A673 (cell line): ENCODE data around the gene AMBRA1. TPM values are rescaled to one million over a fixed set of nuclear protein-coding genes. Genes with fewer than 3 reads are reported as not detected.

Source experiments
- BruUV-seq: library from RNA; stranded (reverse); fragments of 400-500 nt; replicated peaks from 2 replicates; lab custom pipeline; 2021; lab: Mats Ljungman, UMichigan
- CTCF ChIA-PET: fragments of 300-600 bp; sonication (Branson Sonifier 250); formaldehyde crosslinking; loops from one replicate; lab custom pipeline; 2022; ENCODE audit warnings: antibody characterized with exemption; lab: Charles Lee
- POLR2A ChIA-PET: fragments of 300-600 bp; sonication (Branson Sonifier 250); formaldehyde crosslinking; loops from one replicate; lab custom pipeline; 2022; ENCODE audit warnings: antibody characterized with exemption; ENCODE audit not compliant: low non-redundant PET; lab: Charles Lee
- DNase-seq: peaks from one replicate; pipeline ENCODE4 v3.0.0-alpha.2; 2015; ENCODE audit warnings: low spot score
- H3K27ac ChIP-seq: fragments of 200-600 bp; sonication (generic); 2 replicates; pipeline ENCODE4 v1.5.1; 2016; ENCODE audit warnings: mixed run types, low read depth, mild to moderate bottlenecking, mixed read lengths, antibody characterized with exemption, low read length; ENCODE audit not compliant: poor library complexity, severe bottlenecking
- H3K27me3 ChIP-seq: fragments of 200-600 bp; sonication (generic); replicated peaks from 2 replicates; pipeline ENCODE4 v1.6.1; 2017; ENCODE audit warnings: mixed run types, low read depth, mild to moderate bottlenecking, mixed read lengths, antibody characterized with exemption, low read length; ENCODE audit not compliant: insufficient read depth, poor library complexity
- H3K36me3 ChIP-seq: fragments of 200-600 bp; sonication (generic); 2 replicates; pipeline ENCODE4 v1.6.1; 2016; ENCODE audit warnings: mixed run types, mild to moderate bottlenecking, mixed read lengths, antibody characterized with exemption, low read length; ENCODE audit not compliant: insufficient read depth, poor library complexity, severe bottlenecking
- H3K4me1 ChIP-seq: fragments of 200-600 bp; sonication (generic); 2 replicates; pipeline ENCODE4 v1.6.1; 2017; ENCODE audit warnings: mixed run types, mild to moderate bottlenecking, mixed read lengths, antibody characterized with exemption, low read length; ENCODE audit not compliant: insufficient read depth, poor library complexity, severe bottlenecking
- H3K4me3 ChIP-seq: fragments of 200-600 bp; sonication (generic); 2 replicates; pipeline ENCODE4 v1.5.1; 2016; ENCODE audit warnings: low read depth, mixed run types, mild to moderate bottlenecking, mixed read lengths, low read length; ENCODE audit not compliant: poor library complexity, severe bottlenecking
- H3K9me3 ChIP-seq: fragments of 200-600 bp; sonication (generic); 2 replicates; pipeline ENCODE4 v1.6.1; 2016; ENCODE audit warnings: mixed run types, low read depth, mild to moderate bottlenecking, mixed read lengths, antibody characterized with exemption, low read length; ENCODE audit not compliant: poor library complexity, severe bottlenecking
- CTCF ChIP-seq: fragments of 300-800, 200-600 bp; sonication (generic); conservative IDR thresholded peaks from 2 replicates; pipeline ENCODE4 v1.5.1; 2017; ENCODE audit warnings: low read depth, mild to moderate bottlenecking, antibody characterized with exemption, low read length, moderate library complexity, mixed read lengths
- EZH2 ChIP-seq: fragments of 200-600 bp; sonication (generic); IDR thresholded peaks from 2 replicates; pipeline ENCODE4 v1.6.1; 2017; ENCODE audit warnings: borderline replicate concordance, low read depth, mild to moderate bottlenecking, mixed read lengths, antibody characterized with exemption, low read length; ENCODE audit not compliant: poor library complexity, severe bottlenecking
- intact Hi-C: fragments of 100-400 bp; cut with micrococcal nuclease; formaldehyde crosslinking; loops from one replicate; pipeline ENCODE4 v1.10.0; 2022; ENCODE audit not compliant: unreplicated experiment
- total RNA-seq: library from RNA; stranded (reverse); gene quantifications from 2 replicates; pipeline ENCODE4 v1.2.3, GENCODE V29; 2021

The AMBRA1 gene
- total RNA-seq, 1 experiment from 2014 or later, result 78.1 TPM

GRCh38 chr11:46543564-46543963 is 50.3 kb downstream of the AMBRA1 start:
- Histone ChIP-seq H3K27me3 (no peaks in the 10 kb centered on the region), H3K27ac (no peak overlapping the region), H3K9me3 (no peaks in the 10 kb centered on the region), H3K4me1 (no peaks in the 10 kb centered on the region), H3K4me3 (no peak overlapping the region), H3K36me3 (peaks cover 71% of the 10 kb centered on the region)
- CTCF ChIA-PET, result interaction anchor here (0.8 kb wide), 1 partner anchor 54 kb away, joined by 3 read pairs; no protein-coding TSS in a partner anchor
- DNase-seq, result no peak
- TF ChIP-seq CTCF, result no peak
- TF ChIP-seq EZH2, result no peak
- intact Hi-C loops, result no loop called here
- BruUV-seq, result no TSS peak
- POLR2A ChIA-PET, result no interaction called here

DNA sequence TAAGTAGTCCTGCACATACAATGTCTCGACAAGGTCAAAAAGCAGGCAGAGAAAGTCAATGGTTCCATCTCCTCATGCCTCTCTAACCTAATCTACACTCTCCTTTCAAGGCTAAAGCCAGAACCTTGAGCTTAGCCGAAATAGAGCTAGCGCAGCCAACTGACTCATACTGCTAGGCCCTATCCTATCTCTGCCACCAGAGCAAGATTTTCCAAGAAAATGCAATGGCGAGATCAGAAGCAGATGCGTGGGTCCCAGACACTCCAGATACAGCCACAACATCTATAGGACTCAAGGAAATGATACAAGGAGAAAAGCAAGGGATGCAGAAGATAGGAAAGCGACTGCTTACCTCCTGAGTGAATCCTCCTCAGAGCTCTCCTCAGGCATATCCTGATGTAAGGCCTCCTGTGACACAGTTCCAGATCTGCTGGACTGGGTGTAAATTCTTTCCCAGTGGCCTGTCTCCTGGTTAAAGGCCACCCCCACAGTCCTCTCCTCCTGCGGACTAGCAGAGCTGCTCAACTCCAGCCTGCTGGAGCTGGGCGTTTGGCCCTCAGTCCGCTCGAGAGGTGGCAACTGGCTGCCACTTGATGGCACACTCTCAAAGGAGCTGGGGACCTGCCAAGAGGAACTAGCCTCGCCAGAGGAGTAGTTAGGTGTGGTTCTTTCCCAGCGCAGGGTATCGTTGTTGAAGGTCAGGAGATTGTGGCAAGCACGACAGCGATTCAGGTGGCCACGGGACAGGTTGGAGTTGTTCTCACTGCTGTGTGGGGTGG is 52.0 kb downstream of the AMBRA1 start:
- POLR2A ChIA-PET, result no interaction called here
- peaks cover 62% of the 10 kb centered on the region for H3K36me3 ChIP-seq
- H3K4me3 ChIP-seq, result no peak overlapping the region
- no TSS peak for BruUV-seq
- no peaks in the 10 kb centered on the region for H3K9me3 ChIP-seq
- CTCF ChIA-PET, result interaction anchor here (0.6 kb wide), 1 partner anchor 28 kb away, joined by 11 read pairs; no protein-coding TSS in a partner anchor
- no peak for DNase-seq
- H3K27me3 ChIP-seq, result no peaks in the 10 kb centered on the region
- TF ChIP-seq EZH2 (no peak), CTCF (peak; percentile 36; the same call in 1 of the 2 replicates)
- H3K27ac ChIP-seq, result no peak overlapping the region
- intact Hi-C loops, result no loop called here
- H3K4me1 ChIP-seq, result peaks cover 10% of the 10 kb centered on the region

GRCh38 chr11:46540807-46541206 is 53.0 kb downstream of the AMBRA1 start:
- H3K4me3 ChIP-seq, result no peak overlapping the region
- ChIA-PET CTCF (no interaction called here), POLR2A (interaction anchor here (0.6 kb wide), 1 partner anchor 71 kb away, joined by 5 read pairs; no protein-coding TSS in a partner anchor)
- H3K27ac ChIP-seq, result no peak overlapping the region
- no peak for TF ChIP-seq EZH2
- no peak for TF ChIP-seq CTCF
- no peak for DNase-seq
- intact Hi-C loops, result no loop called here
- H3K36me3 ChIP-seq, result peaks cover 52% of the 10 kb centered on the region
- no peaks in the 10 kb centered on the region for H3K27me3 ChIP-seq
- H3K9me3 ChIP-seq, result no peaks in the 10 kb centered on the region
- peaks cover 20% of the 10 kb centered on the region for H3K4me1 ChIP-seq
- no TSS peak for BruUV-seq
